ENCODE measurements around the gene OR13D1.
"Not testable (repeated sequence)": the region's sequence is repeated elsewhere in the genome, so short reads cannot be mapped to it uniquely, and the experiment has no call there.

OR13D1 gene

GRCh38 chr9:104708737-104709136 is 14.4 kb downstream of the OR13D1 start:
- H3K4me2 ChIP-seq (ENCODE audit: low read length); H3K4me3 ChIP-seq (ENCODE audit: low read length); H4K5ac ChIP-seq (ENCODE audit: low read length); H3K36me3 ChIP-seq (ENCODE audit: control insufficient read depth, insufficient read depth, low read length); H3K79me1 ChIP-seq (ENCODE audit: low read length); H3K4me1 ChIP-seq (ENCODE audit: control insufficient read depth, low read depth, low read length); H3K79me2 ChIP-seq (ENCODE audit: control insufficient read depth, insufficient read depth, low read length); H2BK5ac ChIP-seq (ENCODE audit: low read length); H3K56ac ChIP-seq (ENCODE audit: low read length); DNase-seq; H3K23ac ChIP-seq (ENCODE audit: low read length); H2BK120ac ChIP-seq (ENCODE audit: low read depth, low read length); H3K18ac ChIP-seq (ENCODE audit: low read length); H3K27ac ChIP-seq (ENCODE audit: low read depth, low read length); H2AK5ac ChIP-seq (ENCODE audit: low read length); H2BK15ac ChIP-seq (replicated peaks; ENCODE audit: low read depth); H4K8ac ChIP-seq (ENCODE audit: low read depth, low read length); H3K9ac ChIP-seq (ENCODE audit: low read length); H3K4ac ChIP-seq (ENCODE audit: low read depth, low read length); H3K27me3 ChIP-seq (ENCODE audit: insufficient read depth, low read length, poor library complexity): not testable (repeated sequence)
- WGBS (ENCODE audit: extremely low coverage, insufficient coverage, low lambda C conversion rate): no CpG with 5 or more reads among the region's 1 CpG

- H3K56ac ChIP-seq (ENCODE audit: low read length): no peak overlapping the region
- no peak overlapping the region for H4K8ac ChIP-seq (ENCODE audit: low read depth, low read length)
- H2BK15ac ChIP-seq (replicated peaks; ENCODE audit: low read depth): no peak overlapping the region
- H3K79me2 ChIP-seq (ENCODE audit: control insufficient read depth, insufficient read depth, low read length): no peaks in the 10 kb centered on the region
- H2BK5ac ChIP-seq (ENCODE audit: low read length): no peak overlapping the region
- no peak overlapping the region for H2BK120ac ChIP-seq (ENCODE audit: low read depth, low read length)
- H4K5ac ChIP-seq (ENCODE audit: low read length): no peak overlapping the region
- no peak overlapping the region for H3K18ac ChIP-seq (ENCODE audit: low read length)
- no peak overlapping the region for H3K4me2 ChIP-seq (ENCODE audit: low read length)
- H3K79me1 ChIP-seq (ENCODE audit: low read length): no peaks in the 10 kb centered on the region
- H3K23ac ChIP-seq (ENCODE audit: low read length): no peak overlapping the region
- DNase-seq: no peak
- no peaks in the 10 kb centered on the region for H3K36me3 ChIP-seq (ENCODE audit: control insufficient read depth, insufficient read depth, low read length)
- no peak overlapping the region for H2AK5ac ChIP-seq (ENCODE audit: low read length)
- H3K4me3 ChIP-seq (ENCODE audit: low read length): no peak overlapping the region
- no CpG with 5 or more reads among the region's 4 CpGs for WGBS (ENCODE audit: extremely low coverage, insufficient coverage, low lambda C conversion rate)
- no peak overlapping the region for H3K4ac ChIP-seq (ENCODE audit: low read depth, low read length)
- no peaks in the 10 kb centered on the region for H3K27me3 ChIP-seq (ENCODE audit: insufficient read depth, low read length, poor library complexity)
- no peaks in the 10 kb centered on the region for H3K4me1 ChIP-seq (ENCODE audit: control insufficient read depth, low read depth, low read length)
- no peak overlapping the region for H3K27ac ChIP-seq (ENCODE audit: low read depth, low read length)
- H3K9ac ChIP-seq (ENCODE audit: low read length): no peak overlapping the region
Measured at GRCh38 chr9:104711604-104712003, 17.3 kb downstream of the OR13D1 start.

GRCh38 chr9:104725014-104725413 is 30.7 kb downstream of the OR13D1 start:
- Histone ChIP-seq H4K8ac (ENCODE audit: low read depth, low read length) (no peak overlapping the region), H2BK5ac (ENCODE audit: low read length) (no peak overlapping the region), H3K18ac (ENCODE audit: low read length) (no peak overlapping the region), H3K56ac (ENCODE audit: low read length) (no peak overlapping the region), H3K4me2 (ENCODE audit: low read length) (no peak overlapping the region), H3K27me3 (ENCODE audit: insufficient read depth, low read length, poor library complexity) (no peaks in the 10 kb centered on the region), H3K9ac (ENCODE audit: low read length) (no peak overlapping the region), H2BK120ac (ENCODE audit: low read depth, low read length) (no peak overlapping the region), H3K79me1 (ENCODE audit: low read length) (no peaks in the 10 kb centered on the region), H3K4ac (ENCODE audit: low read depth, low read length) (no peak overlapping the region), H3K36me3 (ENCODE audit: control insufficient read depth, insufficient read depth, low read length) (no peaks in the 10 kb centered on the region), H3K23ac (ENCODE audit: low read length) (no peak overlapping the region), H3K27ac (ENCODE audit: low read depth, low read length) (no peak overlapping the region), H3K4me3 (ENCODE audit: low read length) (no peak overlapping the region), H3K4me1 (ENCODE audit: control insufficient read depth, low read depth, low read length) (no peaks in the 10 kb centered on the region), H3K79me2 (ENCODE audit: control insufficient read depth, insufficient read depth, low read length) (no peaks in the 10 kb centered on the region), H2BK15ac (replicated peaks; ENCODE audit: low read depth) (no peak overlapping the region), H2AK5ac (ENCODE audit: low read length) (no peak overlapping the region), H4K5ac (ENCODE audit: low read length) (no peak overlapping the region)
- WGBS (ENCODE audit: extremely low coverage, insufficient coverage, low lambda C conversion rate): no CpG with 5 or more reads among the region's 5 CpGs
- DNase-seq: no peak

- no peak overlapping the region for H3K4me2 ChIP-seq (ENCODE audit: low read length)
Measured at GRCh38 chr9:104738452-104738851, 44.1 kb downstream of the OR13D1 start.

GRCh38 chr9:104740621-104741020 is 46.3 kb downstream of the OR13D1 start:
- H3K4me2 ChIP-seq (ENCODE audit: low read length): no peak overlapping the region
- WGBS (ENCODE audit: extremely low coverage, insufficient coverage, low lambda C conversion rate): no CpG with 5 or more reads among the region's 1 CpG
- H3K23ac ChIP-seq (ENCODE audit: low read length): no peak overlapping the region
- no peak overlapping the region for H2BK5ac ChIP-seq (ENCODE audit: low read length)
- no peak overlapping the region for H3K4ac ChIP-seq (ENCODE audit: low read depth, low read length)
- no peak overlapping the region for H3K18ac ChIP-seq (ENCODE audit: low read length)
- no peak overlapping the region for H3K4me3 ChIP-seq (ENCODE audit: low read length)
- DNase-seq: no peak
- H3K4me1 ChIP-seq (ENCODE audit: control insufficient read depth, low read depth, low read length): no peaks in the 10 kb centered on the region
- no peak overlapping the region for H4K8ac ChIP-seq (ENCODE audit: low read depth, low read length)
- H3K79me1 ChIP-seq (ENCODE audit: low read length): no peaks in the 10 kb centered on the region
- H2BK120ac ChIP-seq (ENCODE audit: low read depth, low read length): no peak overlapping the region
- H3K9ac ChIP-seq (ENCODE audit: low read length): no peak overlapping the region
- H3K27me3 ChIP-seq (ENCODE audit: insufficient read depth, low read length, poor library complexity): no peaks in the 10 kb centered on the region
- H3K56ac ChIP-seq (ENCODE audit: low read length): no peak overlapping the region
- H3K36me3 ChIP-seq (ENCODE audit: control insufficient read depth, insufficient read depth, low read length): no peaks in the 10 kb centered on the region
- H3K27ac ChIP-seq (ENCODE audit: low read depth, low read length): no peak overlapping the region
- H3K79me2 ChIP-seq (ENCODE audit: control insufficient read depth, insufficient read depth, low read length): no peaks in the 10 kb centered on the region
- no peak overlapping the region for H4K5ac ChIP-seq (ENCODE audit: low read length)
- H2AK5ac ChIP-seq (ENCODE audit: low read length): no peak overlapping the region
- no peak overlapping the region for H2BK15ac ChIP-seq (replicated peaks; ENCODE audit: low read depth)

More at GRCh38 chr9:104738452-104738851, 44.1 kb downstream of the OR13D1 start:
- Histone ChIP-seq H2BK15ac (replicated peaks; ENCODE audit: low read depth) (no peak overlapping the region), H3K79me1 (ENCODE audit: low read length) (no peaks in the 10 kb centered on the region), H3K27me3 (ENCODE audit: insufficient read depth, low read length, poor library complexity) (no peaks in the 10 kb centered on the region), H3K36me3 (ENCODE audit: control insufficient read depth, insufficient read depth, low read length) (no peaks in the 10 kb centered on the region), H3K23ac (ENCODE audit: low read length) (no peak overlapping the region), H3K4me3 (ENCODE audit: low read length) (no peak overlapping the region), H3K79me2 (ENCODE audit: control insufficient read depth, insufficient read depth, low read length) (no peaks in the 10 kb centered on the region), H4K5ac (ENCODE audit: low read length) (no peak overlapping the region), H2AK5ac (ENCODE audit: low read length) (no peak overlapping the region), H4K8ac (ENCODE audit: low read depth, low read length) (no peak overlapping the region), H2BK5ac (ENCODE audit: low read length) (no peak overlapping the region), H3K4me1 (ENCODE audit: control insufficient read depth, low read depth, low read length) (no peaks in the 10 kb centered on the region), H3K9ac (ENCODE audit: low read length) (no peak overlapping the region), H2BK120ac (ENCODE audit: low read depth, low read length) (no peak overlapping the region), H3K27ac (ENCODE audit: low read depth, low read length) (no peak overlapping the region), H3K4ac (ENCODE audit: low read depth, low read length) (no peak overlapping the region), H3K56ac (ENCODE audit: low read length) (no peak overlapping the region), H3K18ac (ENCODE audit: low read length) (no peak overlapping the region)
- DNase-seq: peak; percentile 12
- WGBS (ENCODE audit: extremely low coverage, insufficient coverage, low lambda C conversion rate): no CpG with 5 or more reads among the region's 3 CpGs

GRCh38 chr9:104743376-104743985 is 49.2 kb downstream of the OR13D1 start:
- H3K36me3 ChIP-seq (ENCODE audit: control insufficient read depth, insufficient read depth, low read length): no peaks in the 10 kb centered on the region
- no CpG with 5 or more reads among the region's 7 CpGs for WGBS (ENCODE audit: extremely low coverage, insufficient coverage, low lambda C conversion rate)
- H3K27ac ChIP-seq (ENCODE audit: low read depth, low read length): no peak overlapping the region
- no peak overlapping the region for H3K56ac ChIP-seq (ENCODE audit: low read length)
- H3K4me1 ChIP-seq (ENCODE audit: control insufficient read depth, low read depth, low read length): no peaks in the 10 kb centered on the region
- H2BK15ac ChIP-seq (replicated peaks; ENCODE audit: low read depth): no peak overlapping the region
- H3K23ac ChIP-seq (ENCODE audit: low read length): no peak overlapping the region
- H4K5ac ChIP-seq (ENCODE audit: low read length): no peak overlapping the region
- no peak overlapping the region for H3K4me3 ChIP-seq (ENCODE audit: low read length)
- no peak overlapping the region for H3K9ac ChIP-seq (ENCODE audit: low read length)
- no peaks in the 10 kb centered on the region for H3K79me1 ChIP-seq (ENCODE audit: low read length)
- H3K27me3 ChIP-seq (ENCODE audit: insufficient read depth, low read length, poor library complexity): no peaks in the 10 kb centered on the region
- H2AK5ac ChIP-seq (ENCODE audit: low read length): no peak overlapping the region
- no peak overlapping the region for H2BK5ac ChIP-seq (ENCODE audit: low read length)
- no peak overlapping the region for H3K18ac ChIP-seq (ENCODE audit: low read length)
- H4K8ac ChIP-seq (ENCODE audit: low read depth, low read length): no peak overlapping the region
- no peak overlapping the region for H3K4ac ChIP-seq (ENCODE audit: low read depth, low read length)
- H3K79me2 ChIP-seq (ENCODE audit: control insufficient read depth, insufficient read depth, low read length): no peaks in the 10 kb centered on the region
- peak; percentile 68 for DNase-seq
- no peak overlapping the region for H3K4me2 ChIP-seq (ENCODE audit: low read length)
- no peak overlapping the region for H2BK120ac ChIP-seq (ENCODE audit: low read depth, low read length)
